ENCODE results near the gene VPS29. TPM values are rescaled to one million over a fixed set of nuclear protein-coding genes. Genes with fewer than 3 reads are reported as not detected.

VPS29 gene
- total RNA-seq, 4 donors from 2014 or later, result 82.5 to 195 (median 100) TPM

GRCh38 chr12:110540048-110540447, 38.1 kb upstream of the VPS29 start:
- peaks cover 0 to 7% of the 10 kb centered on the region in 2 donors for H3K4me1 ChIP-seq
- intact Hi-C loops (cut with DNase I; ENCODE audit: low total_unique reads), result no loop called here
- TF ChIP-seq CTCF (IDR thresholded peaks at IDR 0.05) (no peak), POLR2A (IDR thresholded peaks at IDR 0.05) (no peak)

GRCh38 chr12:110538869-110539622, 37.1 kb upstream of the VPS29 start:
- Histone ChIP-seq H3K27ac (no peak overlapping the region), H3K9me3 (no peaks in the 10 kb centered on the region), H3K4me1 (peaks cover 0 to 7% of the 10 kb centered on the region in 2 donors), H3K36me3 (no peaks in the 10 kb centered on the region), H3K4me3 (no peak overlapping the region), H3K27me3 (no peaks in the 10 kb centered on the region)
- TF ChIP-seq CTCF (IDR thresholded peaks at IDR 0.05) (no peak), POLR2A (IDR thresholded peaks at IDR 0.05) (no peak)
- no peak for DNase-seq
- intact Hi-C loops (cut with DNase I; ENCODE audit: low total_unique reads), result no loop called here

More at GRCh38 chr12:110540048-110540447, 38.1 kb upstream of the VPS29 start:
- Histone ChIP-seq H3K4me3 (no peak overlapping the region), H3K36me3 (no peaks in the 10 kb centered on the region), H3K27me3 (no peaks in the 10 kb centered on the region), H3K9me3 (no peaks in the 10 kb centered on the region), H3K27ac (no peak overlapping the region)
- no peak for DNase-seq

GRCh38 chr12:110537605-110538409, 35.9 kb upstream of the VPS29 start:
- no peak overlapping the region for H3K27ac ChIP-seq
- no peaks in the 10 kb centered on the region for H3K27me3 ChIP-seq
- no peak for TF ChIP-seq POLR2A (IDR thresholded peaks at IDR 0.05)
- TF ChIP-seq CTCF (IDR thresholded peaks at IDR 0.05), result no peak
- no peaks in the 10 kb centered on the region for H3K36me3 ChIP-seq
- H3K9me3 ChIP-seq, result no peaks in the 10 kb centered on the region
- intact Hi-C loops (cut with DNase I; ENCODE audit: low total_unique reads), result no loop called here
- peaks cover 0 to 2% of the 10 kb centered on the region in 2 donors for H3K4me1 ChIP-seq
- no peak overlapping the region for H3K4me3 ChIP-seq
- DNase-seq, result no peak

- H3K4me1 ChIP-seq, result no peaks in the 10 kb centered on the region
- H3K4me3 ChIP-seq, result no peak overlapping the region
- H3K27ac ChIP-seq, result no peak overlapping the region
- intact Hi-C loops (cut with DNase I; ENCODE audit: low total_unique reads), result no loop called here
- TF ChIP-seq CTCF (IDR thresholded peaks at IDR 0.05) (no peak), POLR2A (IDR thresholded peaks at IDR 0.05) (no peak)
- no peaks in the 10 kb centered on the region for H3K36me3 ChIP-seq
- DNase-seq, result no peak
- no peaks in the 10 kb centered on the region for H3K9me3 ChIP-seq
- H3K27me3 ChIP-seq, result no peaks in the 10 kb centered on the region
Measured at GRCh38 chr12:110536834-110537604, 35.1 kb upstream of the VPS29 start.

All from uterus (tissue), 4 donors.